ENCODE measurements around the gene RPL14. TPM values are rescaled to one million over a fixed set of nuclear protein-coding genes. Genes with fewer than 3 reads are reported as not detected.

RPL14 gene
- total RNA-seq, 2 donors from 2014 or later: 1,691 to 2,241 TPM

DNA sequence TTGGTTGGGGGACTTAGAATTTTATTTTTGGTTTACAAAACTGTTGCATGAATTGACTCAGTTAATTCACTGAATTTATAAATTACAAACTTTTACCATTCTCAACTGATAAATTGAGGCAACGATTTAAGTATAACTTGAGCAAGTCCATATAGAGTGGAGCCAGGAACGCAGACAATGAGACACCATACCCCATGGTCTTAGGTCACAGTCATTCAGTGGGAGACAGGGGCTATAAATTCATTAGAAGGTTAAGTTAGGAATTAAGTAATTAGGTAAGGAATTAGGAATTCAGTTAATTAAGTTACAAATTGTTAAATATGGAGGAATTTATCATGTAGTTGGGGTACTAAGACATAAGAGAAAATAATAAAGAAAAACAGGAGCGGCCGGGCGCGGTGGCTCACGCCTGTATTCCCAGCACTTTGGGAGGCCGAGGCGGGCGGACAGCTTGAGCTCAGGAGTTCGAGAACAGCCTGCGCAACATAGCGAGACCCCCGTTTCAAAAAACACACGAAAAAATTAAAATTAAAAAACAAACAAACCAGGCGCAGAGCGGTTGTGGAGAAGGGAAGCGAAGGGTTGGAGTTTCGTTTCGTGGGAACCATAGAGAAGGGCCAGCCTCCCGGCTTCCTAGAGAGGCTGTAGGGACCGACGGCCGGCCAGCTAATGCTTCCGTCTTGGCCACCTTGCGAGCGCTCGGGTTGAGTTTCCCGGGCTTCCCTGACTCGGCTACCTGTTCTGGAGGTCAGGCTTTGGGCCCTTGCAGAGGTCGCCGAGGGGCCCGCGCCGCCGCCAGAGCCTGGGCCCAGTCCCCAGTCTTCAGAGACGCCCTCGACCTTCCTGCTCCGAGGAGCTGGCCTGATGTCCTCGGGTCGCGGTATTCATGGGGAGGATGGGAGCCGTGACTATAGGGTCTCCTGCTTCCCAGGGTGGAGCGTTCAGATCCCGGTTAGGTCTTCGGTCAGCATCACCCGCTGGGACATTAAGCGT is 19.6 kb downstream of the RPL14 start, which contains the start of gene ZNF619:
TSS of gene ZNF619 (plus strand) at position 645 of the 993 bp plus-strand sequence. CDS start 858 bp downstream, outside the sequence.
- peak within 1 kb of the TSS; percentile 74 for H3K4me3 Mint-ChIP-seq
- WGBS, 2 experiments (ENCODE audit: insufficient coverage in 1 of 2, insufficient read length in 1 of 2): 59 to 84% methylated on average over 26 to 48 of the region's 48 CpGs
- no peak within 1 kb of the TSS for H3K27ac ChIP-seq (ENCODE audit: low read depth, low read length)

GRCh38 chr3:40477666-40478065 is 20.5 kb downstream of the RPL14 start:
- H3K9ac ChIP-seq (ENCODE audit: extremely low read depth, low read length, poor library complexity, severe bottlenecking): no peak overlapping the region

More for the DNA sequence above, 19.6 kb downstream of the RPL14 start, which contains the start of gene ZNF619:
- H3K36me3 ChIP-seq (ENCODE audit: control insufficient read depth, insufficient read depth, low read length): no peaks in the 10 kb centered on the region
- H3K4me1 ChIP-seq (ENCODE audit: control insufficient read depth, insufficient read depth, low read length): no peaks in the 10 kb centered on the region
- no peaks in the 10 kb centered on the region for H3K36me3 Mint-ChIP-seq (ENCODE audit: low read depth)
- H3K27me3 ChIP-seq (ENCODE audit: control insufficient read depth, insufficient read depth, low read length, poor library complexity, severe bottlenecking): no peaks in the 10 kb centered on the region
- DNase-seq: peak; percentile 88
- TF ChIP-seq CTCF (conservative IDR thresholded peaks at IDR 0.05): no peak
- H3K27ac Mint-ChIP-seq: peak within 1 kb of the TSS; percentile 82
- H3K27me3 Mint-ChIP-seq (ENCODE audit: insufficient read depth): peaks cover 2% of the 10 kb centered on the region
- H3K9me3 ChIP-seq (ENCODE audit: control insufficient read depth, low read length): no peaks in the 10 kb centered on the region
- no peaks in the 10 kb centered on the region for H3K9me3 Mint-ChIP-seq
- peak within 1 kb of the TSS; percentile 78 for H3K4me3 ChIP-seq (ENCODE audit: low read length)
- H3K9ac ChIP-seq (ENCODE audit: extremely low read depth, low read length, poor library complexity, severe bottlenecking): peak within 1 kb of the TSS; percentile 48
- peaks cover 7% of the 10 kb centered on the region for H3K4me1 Mint-ChIP-seq

GRCh38 chr3:40487172-40487571 is 30.0 kb downstream of the RPL14 start:
- H3K9me3 Mint-ChIP-seq: peaks cover 43% of the 10 kb centered on the region
- no peaks in the 10 kb centered on the region for H3K4me1 ChIP-seq (ENCODE audit: control insufficient read depth, insufficient read depth, low read length)
- no peaks in the 10 kb centered on the region for H3K4me1 Mint-ChIP-seq
- no peak for TF ChIP-seq CTCF (conservative IDR thresholded peaks at IDR 0.05)
- no peaks in the 10 kb centered on the region for H3K27me3 Mint-ChIP-seq (ENCODE audit: insufficient read depth)
- H3K4me3 ChIP-seq (ENCODE audit: low read length): no peak overlapping the region
- H3K9me3 ChIP-seq (ENCODE audit: control insufficient read depth, low read length): peaks cover 24% of the 10 kb centered on the region
- WGBS, 2 experiments (ENCODE audit: insufficient coverage in 1 of 2, insufficient read length in 1 of 2): 91 to 100% methylated on average over 3 of the region's 3 CpGs
- H3K9ac ChIP-seq (ENCODE audit: extremely low read depth, low read length, poor library complexity, severe bottlenecking): no peak overlapping the region
- no peak overlapping the region for H3K27ac Mint-ChIP-seq
- no peak for DNase-seq
- no peaks in the 10 kb centered on the region for H3K27me3 ChIP-seq (ENCODE audit: control insufficient read depth, insufficient read depth, low read length, poor library complexity, severe bottlenecking)
- H3K36me3 ChIP-seq (ENCODE audit: control insufficient read depth, insufficient read depth, low read length): peaks cover 17% of the 10 kb centered on the region
- H3K36me3 Mint-ChIP-seq (ENCODE audit: low read depth): peaks cover 54% of the 10 kb centered on the region
- no peak overlapping the region for H3K4me3 Mint-ChIP-seq
- H3K27ac ChIP-seq (ENCODE audit: low read depth, low read length): no peak overlapping the region

More at GRCh38 chr3:40477666-40478065, 20.5 kb downstream of the RPL14 start:
- TF ChIP-seq CTCF (conservative IDR thresholded peaks at IDR 0.05): peak; percentile 15
- H3K4me3 ChIP-seq (ENCODE audit: low read length): peak overlapping the region; percentile 78
- H3K4me3 Mint-ChIP-seq: peak overlapping the region; percentile 74
- H3K27ac Mint-ChIP-seq: no peak overlapping the region
- 88 to 93% methylated on average over 3 to 4 of the region's 4 CpGs for WGBS, 2 experiments (ENCODE audit: insufficient coverage in 1 of 2, insufficient read length in 1 of 2)
- H3K36me3 Mint-ChIP-seq (ENCODE audit: low read depth): peaks cover 6% of the 10 kb centered on the region
- H3K27me3 ChIP-seq (ENCODE audit: control insufficient read depth, insufficient read depth, low read length, poor library complexity, severe bottlenecking): no peaks in the 10 kb centered on the region
- H3K27ac ChIP-seq (ENCODE audit: low read depth, low read length): no peak overlapping the region
- H3K27me3 Mint-ChIP-seq (ENCODE audit: insufficient read depth): peaks cover 2% of the 10 kb centered on the region
- peaks cover 7% of the 10 kb centered on the region for H3K4me1 Mint-ChIP-seq
- DNase-seq: no peak
- H3K4me1 ChIP-seq (ENCODE audit: control insufficient read depth, insufficient read depth, low read length): no peaks in the 10 kb centered on the region
- H3K9me3 Mint-ChIP-seq: no peaks in the 10 kb centered on the region
- H3K9me3 ChIP-seq (ENCODE audit: control insufficient read depth, low read length): no peaks in the 10 kb centered on the region
- H3K36me3 ChIP-seq (ENCODE audit: control insufficient read depth, insufficient read depth, low read length): no peaks in the 10 kb centered on the region

All from endodermal cell (in vitro differentiated cells).